GM12873 (cell line): ENCODE data around the gene PCBD1.

ENCODE experiments used
- TF ChIP-seq, protein P1 (sequence below): IDR thresholded peaks from 2 replicates; pipeline ENCODE4 v1.5.1; 2012; ENCODE audit warnings: low read depth, mild to moderate bottlenecking, moderate library complexity, low read length, control low read depth; ENCODE audit not compliant: insufficient read depth; ENCODE audit errors: missing control alignments

The PCBD1 gene

GRCh38 chr10:70923696-70924095 is 35.3 kb upstream of the PCBD1 start:
- TF ChIP-seq, protein P1, sequence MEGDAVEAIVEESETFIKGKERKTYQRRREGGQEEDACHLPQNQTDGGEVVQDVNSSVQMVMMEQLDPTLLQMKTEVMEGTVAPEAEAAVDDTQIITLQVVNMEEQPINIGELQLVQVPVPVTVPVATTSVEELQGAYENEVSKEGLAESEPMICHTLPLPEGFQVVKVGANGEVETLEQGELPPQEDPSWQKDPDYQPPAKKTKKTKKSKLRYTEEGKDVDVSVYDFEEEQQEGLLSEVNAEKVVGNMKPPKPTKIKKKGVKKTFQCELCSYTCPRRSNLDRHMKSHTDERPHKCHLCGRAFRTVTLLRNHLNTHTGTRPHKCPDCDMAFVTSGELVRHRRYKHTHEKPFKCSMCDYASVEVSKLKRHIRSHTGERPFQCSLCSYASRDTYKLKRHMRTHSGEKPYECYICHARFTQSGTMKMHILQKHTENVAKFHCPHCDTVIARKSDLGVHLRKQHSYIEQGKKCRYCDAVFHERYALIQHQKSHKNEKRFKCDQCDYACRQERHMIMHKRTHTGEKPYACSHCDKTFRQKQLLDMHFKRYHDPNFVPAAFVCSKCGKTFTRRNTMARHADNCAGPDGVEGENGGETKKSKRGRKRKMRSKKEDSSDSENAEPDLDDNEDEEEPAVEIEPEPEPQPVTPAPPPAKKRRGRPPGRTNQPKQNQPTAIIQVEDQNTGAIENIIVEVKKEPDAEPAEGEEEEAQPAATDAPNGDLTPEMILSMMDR = no peak

DNA sequence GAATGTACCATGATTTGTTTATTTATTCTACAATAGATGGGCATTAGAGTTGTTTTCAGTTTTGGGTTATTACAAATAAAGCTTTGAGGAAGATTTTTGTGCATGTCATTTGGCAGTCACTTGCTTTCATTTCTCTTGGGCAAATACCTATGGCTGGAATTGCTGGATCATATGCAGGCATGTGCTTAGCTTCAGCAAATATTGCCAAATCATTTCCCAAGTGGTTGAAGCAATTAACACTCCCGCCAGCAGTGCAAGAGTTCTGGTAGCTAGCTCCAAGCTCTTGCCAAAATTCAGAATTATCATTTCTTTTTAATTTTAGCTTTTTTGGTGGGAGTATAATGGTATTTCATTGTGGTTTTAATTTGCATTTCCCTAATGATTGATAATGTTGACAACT is 32.9 kb upstream of the PCBD1 start:
- TF ChIP-seq, protein P1 = no peak

DNA sequence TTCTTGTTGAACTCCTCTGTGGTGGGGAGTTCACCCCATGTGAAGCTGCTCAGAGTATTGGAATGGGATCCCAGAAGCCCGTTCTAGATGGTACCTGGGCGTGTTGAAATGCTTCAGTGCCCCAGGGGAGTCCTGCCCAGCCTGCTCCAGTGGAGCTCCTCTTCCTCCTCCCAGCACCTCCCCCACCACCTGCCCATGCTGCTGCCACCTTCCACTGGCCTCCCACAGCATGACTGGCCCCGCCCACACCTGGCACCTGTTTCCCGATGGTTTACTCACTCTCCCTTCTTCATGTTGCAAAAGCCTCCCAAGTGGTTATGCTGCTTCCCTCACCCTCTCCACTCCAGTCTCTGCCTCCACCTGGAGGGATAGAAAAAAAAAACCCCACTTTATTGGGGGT is 32.2 kb upstream of the PCBD1 start:
- TF ChIP-seq, protein P1 = no peak

GRCh38 chr10:70918851-70919530 is 30.6 kb upstream of the PCBD1 start:
- TF ChIP-seq, protein P1 = no peak

DNA sequence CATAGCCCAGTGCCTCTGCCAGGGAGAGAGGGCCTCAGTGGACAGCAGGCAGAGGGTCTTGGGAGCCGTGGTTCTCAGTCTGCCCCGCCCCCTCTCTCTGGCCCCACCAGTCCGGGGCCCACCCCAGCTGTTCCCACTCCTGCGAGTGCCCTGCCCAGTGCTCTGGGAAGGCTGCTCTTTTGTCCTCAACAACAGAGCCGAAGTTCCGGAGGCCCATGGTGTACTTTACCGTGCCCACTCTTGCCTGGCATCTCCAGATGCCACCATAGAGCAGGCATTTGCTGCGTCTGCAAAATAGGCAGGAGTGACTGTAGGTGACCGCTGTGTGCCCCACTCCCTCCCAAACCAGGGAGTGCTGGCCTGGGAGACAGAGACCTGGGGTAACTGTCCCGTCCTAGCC is 29.3 kb upstream of the PCBD1 start:
- TF ChIP-seq, protein P1 = no peak

DNA sequence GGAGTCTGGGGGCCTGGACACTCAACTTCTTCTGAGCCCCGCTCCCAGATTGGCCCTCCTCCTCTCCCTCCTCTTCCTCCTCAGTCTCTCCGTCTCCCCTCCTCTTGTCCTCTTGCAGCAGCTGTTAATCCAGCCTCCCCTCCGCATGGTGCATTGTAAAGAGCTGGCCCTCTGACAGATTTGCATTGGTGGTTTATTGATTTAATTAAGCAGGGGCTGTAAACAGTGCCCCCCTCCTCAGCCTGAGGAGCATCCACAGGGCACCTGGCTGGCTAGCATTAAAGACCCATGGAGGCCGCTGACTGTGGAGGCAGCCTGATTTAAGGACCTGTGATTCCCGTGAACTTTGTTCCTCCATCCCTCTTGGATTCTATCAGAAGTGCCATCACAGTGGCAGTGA is 28.9 kb upstream of the PCBD1 start:
- TF ChIP-seq, protein P1 = no peak

DNA sequence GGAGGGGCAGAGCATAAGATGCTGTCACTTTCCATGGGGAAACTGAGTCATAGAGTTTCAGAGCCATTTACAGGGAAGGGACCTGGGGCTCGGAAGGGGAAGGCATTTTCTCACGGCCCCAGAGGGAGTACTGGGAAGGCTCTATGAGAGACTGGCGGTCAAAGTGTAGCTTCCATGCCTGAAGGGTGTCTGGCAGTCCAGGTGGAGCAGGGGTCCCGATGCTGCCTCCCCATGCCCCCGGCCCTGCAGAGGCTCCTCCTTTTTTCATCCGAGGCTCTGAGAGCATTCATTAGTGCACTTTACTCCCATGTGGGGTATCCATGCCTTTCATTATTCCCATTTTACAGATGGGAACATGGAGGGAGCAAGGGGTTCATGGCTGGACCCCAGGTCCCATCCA is 27.9 kb upstream of the PCBD1 start:
- TF ChIP-seq, protein P1 = no peak

DNA sequence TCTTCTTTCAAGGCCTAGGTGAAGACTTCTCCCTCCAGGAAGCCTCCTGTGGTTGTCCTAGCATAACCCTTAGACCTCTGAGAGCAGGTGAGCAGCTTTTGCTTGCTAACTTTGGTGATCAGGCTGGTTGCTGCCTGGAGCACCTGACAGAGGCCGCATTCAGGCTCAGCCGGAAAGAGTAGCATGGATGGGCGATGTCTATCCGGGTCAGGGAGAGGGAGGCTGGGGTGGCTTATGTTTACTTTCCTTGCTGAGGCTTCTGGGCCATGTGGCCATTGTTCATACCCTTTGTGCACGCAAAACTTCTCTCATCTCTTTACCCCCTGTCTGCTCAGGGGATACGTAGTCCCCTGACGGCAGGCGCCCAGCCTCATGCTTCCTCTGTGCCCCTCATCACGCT is 27.4 kb upstream of the PCBD1 start:
- TF ChIP-seq, protein P1 = no peak
